Right kidney (tissue), 1 donor: Measurements from ENCODE around the gene ABCC3.
"Not testable (repeated sequence)": the region's sequence is repeated elsewhere in the genome, so short reads cannot be mapped to it uniquely, and the experiment has no call there.

Experiments
- DNase-seq: peaks from one replicate; pipeline ENCODE4 v3.0.0-alpha.2; 2016

ABCC3 gene

DNA sequence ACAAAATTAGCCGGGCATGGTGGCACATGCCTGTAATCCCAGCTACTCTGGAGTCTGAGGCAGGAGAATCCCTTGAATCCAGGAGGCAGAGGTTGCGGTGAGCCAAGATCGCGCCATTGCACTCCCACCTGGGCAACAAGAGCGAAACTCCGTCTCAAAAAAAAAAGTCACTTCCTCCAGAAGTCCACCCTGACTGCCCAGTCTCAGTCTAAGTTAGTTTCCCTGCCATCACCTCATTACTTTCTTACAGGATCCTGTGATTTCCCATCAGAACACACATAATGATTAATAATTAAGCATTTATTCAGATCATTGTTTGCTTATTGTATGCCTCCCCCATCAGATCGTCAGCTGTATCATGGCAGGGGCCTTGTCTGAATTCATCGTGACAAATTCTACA is 31.6 kb downstream of the ABCC3 start:
- DNase-seq = no peak

- no peak for DNase-seq
These were observed 32.8 kb downstream of the ABCC3 start for GRCh38 chr17:50667259-50668024.

DNA sequence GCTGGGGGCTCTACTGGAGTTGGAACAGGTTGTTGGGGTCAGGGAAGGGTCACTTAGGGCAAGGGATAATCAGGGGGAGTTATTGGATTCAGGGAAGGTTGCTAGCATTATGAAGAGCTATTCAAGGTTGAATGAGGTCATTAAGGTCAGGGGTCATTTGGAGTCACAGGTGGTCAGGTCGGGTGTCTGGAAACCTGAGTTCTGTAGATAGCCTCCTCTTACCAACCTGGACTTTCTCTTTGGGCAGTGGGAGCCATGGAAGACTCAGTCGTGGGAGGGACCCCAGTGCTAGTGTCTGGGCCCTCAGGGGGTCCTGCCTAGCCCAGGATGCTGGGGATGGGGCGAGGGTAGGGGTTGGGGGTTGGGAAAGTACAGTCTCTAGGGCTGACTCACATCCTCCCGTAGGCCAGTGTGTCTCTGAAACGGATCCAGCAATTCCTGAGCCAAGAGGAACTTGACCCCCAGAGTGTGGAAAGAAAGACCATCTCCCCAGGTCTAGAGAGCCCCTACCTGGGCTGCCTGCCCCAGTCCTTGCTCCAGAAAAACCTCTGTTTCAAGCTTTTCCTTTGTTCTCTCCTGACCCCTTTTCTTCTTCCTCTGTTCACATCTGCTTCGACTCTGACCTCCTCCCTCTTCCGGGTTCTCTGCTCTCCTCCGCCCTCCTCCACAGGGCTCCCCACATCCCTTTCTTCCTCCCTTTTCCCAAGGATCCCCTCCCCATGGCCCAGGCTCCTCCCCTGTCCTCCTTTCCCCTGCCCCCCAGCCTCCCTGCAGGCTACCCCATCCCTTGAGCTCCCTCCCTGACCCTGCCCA is 33.5 kb downstream of the ABCC3 start:
- no peak for DNase-seq

DNA sequence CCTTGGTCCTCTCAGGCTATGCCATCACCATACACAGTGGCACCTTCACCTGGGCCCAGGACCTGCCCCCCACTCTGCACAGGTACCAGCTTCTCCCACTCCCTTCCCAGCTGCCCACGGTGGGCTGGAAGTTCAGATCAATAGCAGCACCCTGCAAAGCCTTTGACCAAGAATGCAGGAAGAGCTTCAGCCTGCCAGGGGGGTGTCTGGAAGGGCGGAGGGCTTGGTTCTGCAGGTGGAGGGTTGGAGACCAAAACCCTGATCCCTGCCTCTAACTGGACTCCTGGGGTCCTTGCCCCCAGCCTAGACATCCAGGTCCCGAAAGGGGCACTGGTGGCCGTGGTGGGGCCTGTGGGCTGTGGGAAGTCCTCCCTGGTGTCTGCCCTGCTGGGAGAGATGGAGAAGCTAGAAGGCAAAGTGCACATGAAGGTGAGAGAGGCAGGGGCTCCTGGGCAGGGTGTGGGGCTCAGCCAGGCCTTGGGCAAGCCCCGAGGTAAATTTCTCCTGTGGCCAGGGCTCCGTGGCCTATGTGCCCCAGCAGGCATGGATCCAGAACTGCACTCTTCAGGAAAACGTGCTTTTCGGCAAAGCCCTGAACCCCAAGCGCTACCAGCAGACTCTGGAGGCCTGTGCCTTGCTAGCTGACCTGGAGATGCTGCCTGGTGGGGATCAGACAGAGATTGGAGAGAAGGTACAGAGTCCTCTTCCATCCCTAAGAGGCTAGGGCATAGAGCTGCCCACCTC is 34.3 kb downstream of the ABCC3 start:
- DNase-seq = no peak

DNA sequence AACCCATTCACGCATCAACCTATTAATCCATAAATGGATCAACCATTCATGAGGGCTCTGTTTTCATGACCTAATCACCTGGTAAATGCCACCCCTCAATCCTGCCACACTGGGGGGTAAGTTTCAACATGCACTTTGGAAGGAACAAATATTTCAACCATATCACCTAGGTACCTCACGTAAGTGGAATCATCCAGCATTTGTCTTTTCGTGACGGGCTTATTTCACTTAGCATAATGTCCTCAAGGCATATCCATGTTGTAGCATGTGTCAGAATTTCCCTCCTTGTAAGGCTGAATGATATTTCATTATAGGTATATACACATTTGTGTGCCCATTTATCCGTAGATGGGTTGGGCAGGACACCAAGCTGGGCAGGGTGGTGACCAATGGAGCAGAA is 37.4 kb downstream of the ABCC3 start:
- DNase-seq = no peak

GRCh38 chr17:50672831-50673551 is 38.3 kb downstream of the ABCC3 start:
- no peak for DNase-seq

DNA sequence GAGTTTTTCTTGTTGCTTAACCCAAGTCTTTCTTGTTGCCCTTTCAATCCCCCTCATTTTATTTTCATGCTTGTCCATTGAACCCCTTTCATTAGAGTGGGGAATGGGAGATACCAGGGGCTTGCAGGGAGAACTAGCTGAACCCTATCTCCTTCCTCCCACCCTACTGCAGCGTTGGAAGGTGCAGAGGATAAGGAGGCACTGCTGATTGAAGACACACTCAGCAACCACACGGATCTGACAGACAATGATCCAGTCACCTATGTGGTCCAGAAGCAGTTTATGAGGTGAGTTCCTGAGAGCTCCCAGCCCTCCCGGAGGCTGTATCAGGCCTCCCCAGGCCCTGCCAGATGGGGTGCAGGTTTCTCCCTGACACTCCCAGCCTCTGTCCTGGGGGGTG is 40.5 kb downstream of the ABCC3 start:
- no peak for DNase-seq

DNA sequence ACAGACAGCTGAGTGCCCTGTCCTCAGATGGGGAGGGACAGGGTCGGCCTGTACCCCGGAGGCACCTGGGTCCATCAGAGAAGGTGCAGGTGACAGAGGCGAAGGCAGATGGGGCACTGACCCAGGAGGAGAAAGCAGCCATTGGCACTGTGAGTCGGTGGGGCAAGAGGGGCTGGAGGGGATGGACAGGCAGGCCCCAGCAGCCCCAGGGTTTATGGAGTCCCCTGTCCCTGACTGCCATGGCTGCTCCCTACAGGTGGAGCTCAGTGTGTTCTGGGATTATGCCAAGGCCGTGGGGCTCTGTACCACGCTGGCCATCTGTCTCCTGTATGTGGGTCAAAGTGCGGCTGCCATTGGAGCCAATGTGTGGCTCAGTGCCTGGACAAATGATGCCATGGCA is 40.9 kb downstream of the ABCC3 start:
- DNase-seq = no peak

DNA sequence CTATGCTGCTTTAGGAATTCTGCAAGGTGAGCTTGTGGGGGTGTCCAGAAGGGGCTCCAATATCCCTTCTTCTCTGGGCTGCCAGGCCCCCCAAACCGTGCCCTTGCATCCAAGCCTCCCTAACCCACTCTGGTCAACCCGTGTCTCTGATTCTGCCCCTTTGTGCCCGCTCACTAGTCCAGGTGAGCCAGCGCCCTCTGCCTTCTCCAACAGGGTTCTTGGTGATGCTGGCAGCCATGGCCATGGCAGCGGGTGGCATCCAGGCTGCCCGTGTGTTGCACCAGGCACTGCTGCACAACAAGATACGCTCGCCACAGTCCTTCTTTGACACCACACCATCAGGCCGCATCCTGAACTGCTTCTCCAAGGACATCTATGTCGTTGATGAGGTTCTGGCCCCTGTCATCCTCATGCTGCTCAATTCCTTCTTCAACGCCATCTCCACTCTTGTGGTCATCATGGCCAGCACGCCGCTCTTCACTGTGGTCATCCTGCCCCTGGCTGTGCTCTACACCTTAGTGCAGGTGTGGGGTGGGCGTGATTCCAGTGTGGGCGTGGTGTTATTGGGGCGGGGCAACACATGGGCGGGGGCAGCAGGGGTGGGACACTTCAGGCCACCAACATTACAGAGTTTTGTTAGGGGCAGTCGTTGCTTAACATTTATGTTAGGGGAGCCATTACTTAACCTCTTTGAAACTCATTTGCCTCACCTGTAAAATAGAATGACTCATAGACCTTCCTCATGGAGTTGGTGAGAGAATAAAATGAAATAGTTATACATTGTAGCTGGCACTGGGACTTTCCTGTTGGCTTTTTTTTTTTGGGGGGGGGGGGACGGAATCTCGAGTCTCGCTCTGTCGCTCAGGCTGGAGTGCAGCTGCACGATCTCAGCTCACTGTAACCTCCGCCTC is 41.6 kb downstream of the ABCC3 start:
- DNase-seq = no peak

GRCh38 chr17:50677851-50678375 is 43.2 kb downstream of the ABCC3 start:
- DNase-seq = no peak

- no peak for DNase-seq
These were observed 44.4 kb downstream of the ABCC3 start for GRCh38 chr17:50679008-50679544.

DNA sequence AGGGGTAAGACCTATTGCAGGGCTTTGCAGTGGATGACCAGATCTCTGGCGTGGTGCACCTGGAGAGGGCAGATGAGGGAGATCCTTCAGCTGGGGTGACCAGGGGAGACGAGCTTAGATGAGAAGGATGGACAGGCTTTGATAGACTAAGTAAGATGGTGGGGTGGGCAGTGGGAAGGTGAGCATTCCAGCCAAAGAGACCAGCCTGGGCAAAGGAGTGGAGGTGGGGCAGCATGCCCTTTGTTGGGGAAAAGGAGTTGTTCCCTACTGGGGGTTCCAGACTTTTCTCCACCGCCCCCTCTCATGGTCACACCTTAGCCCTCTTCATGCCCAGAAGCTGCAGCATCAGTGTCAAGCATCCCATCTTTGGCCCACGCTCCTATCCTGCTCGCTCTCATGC is 45.4 kb downstream of the ABCC3 start:
- DNase-seq = no peak

- DNase-seq = not testable (repeated sequence)
These were observed 46.0 kb downstream of the ABCC3 start for GRCh38 chr17:50680543-50681262.

DNA sequence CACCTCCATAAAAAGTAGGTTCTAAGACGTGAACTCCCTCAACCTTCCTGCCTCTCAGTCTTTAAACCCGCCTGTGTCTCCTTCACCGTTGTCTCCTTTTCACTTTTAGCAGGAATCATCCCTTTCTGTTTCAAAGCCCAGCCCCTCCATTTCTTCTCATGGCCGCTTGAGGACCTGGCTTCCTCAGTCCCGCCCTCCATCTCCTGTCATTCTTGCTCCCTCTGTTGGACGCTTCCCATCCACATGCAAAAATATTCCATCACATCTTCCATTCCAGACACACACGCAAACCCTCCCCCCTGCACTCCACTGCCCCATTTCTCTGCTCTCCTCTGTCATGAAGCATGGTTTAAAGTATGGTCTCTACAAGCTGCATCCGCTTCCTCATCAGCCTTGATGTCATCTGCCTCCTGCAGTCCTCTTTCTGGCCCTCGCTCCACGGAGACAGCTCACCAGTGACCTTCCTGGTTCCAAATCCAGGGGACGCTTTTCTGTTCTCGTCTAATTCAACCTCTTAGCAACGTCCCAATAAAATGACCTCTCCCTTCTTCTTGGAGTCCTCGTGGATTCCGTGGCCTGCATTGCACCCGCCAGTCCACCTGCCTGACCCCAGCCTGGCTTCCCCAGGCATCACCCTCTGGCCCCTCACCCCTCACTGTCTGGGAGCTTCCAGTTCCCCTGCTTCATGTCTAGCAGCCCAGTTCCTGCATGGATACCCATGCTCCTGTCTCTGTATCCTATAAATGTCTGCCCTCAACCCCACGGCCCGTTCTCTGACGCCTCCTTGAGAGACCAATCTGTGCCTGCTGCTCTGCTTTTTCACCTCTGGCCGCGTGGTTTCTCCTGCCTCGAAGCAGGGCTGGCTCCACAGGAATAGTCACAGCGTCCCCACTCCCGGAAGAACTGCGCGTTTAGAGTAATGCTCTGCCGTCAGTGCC is 46.9 kb downstream of the ABCC3 start:
- DNase-seq = peak; percentile 56

DNA sequence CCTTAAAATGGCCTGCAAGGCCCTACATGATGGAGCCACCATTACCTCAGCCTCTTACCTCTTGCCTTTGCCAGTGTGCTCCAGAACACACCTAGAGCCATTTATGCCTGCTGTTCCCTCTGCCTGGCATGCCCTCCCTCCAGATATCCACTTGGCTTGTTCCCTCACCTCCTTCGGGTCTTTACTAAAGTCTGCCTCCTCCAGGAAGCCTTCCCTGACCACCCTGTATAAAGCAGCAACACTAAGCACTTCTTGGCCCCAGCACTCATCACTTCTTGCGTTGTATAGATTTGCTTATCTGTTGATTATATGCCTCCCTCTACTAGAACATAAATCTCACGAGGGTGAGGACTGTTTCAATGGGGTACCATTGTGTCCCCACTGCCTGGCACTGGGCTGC is 47.8 kb downstream of the ABCC3 start:
- no peak for DNase-seq

DNA sequence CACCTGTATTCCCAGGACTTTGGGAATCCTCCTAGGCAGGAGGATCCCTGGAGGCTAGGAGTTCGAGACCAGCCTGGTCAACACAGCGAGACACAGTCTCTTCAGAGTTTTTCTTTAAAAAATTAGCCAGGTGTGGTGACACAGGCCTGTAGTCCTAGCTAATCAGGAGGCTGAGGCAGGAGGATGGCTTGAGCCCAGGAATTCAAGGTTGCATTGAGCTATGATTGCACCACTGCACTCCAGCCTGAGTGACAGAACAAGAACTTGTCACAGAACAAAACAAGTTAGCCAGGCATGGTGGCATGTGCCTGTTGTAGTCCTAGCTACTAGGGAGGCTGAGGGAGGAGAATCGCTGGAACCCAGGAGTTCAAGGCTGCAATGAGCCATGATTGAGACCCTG is 48.3 kb downstream of the ABCC3 start:
- DNase-seq = no peak

- DNase-seq = no peak
These were observed 49.0 kb downstream of the ABCC3 start for GRCh38 chr17:50683434-50684287.

- DNase-seq = no peak
These were observed 49.6 kb downstream of the ABCC3 start for GRCh38 chr17:50684288-50684611.
